GM18502 (cell line): ENCODE measurements around the gene SLC49A3.
"Not testable (repeated sequence)": the region's sequence is repeated elsewhere in the genome, so short reads cannot be mapped to it uniquely, and the experiment has no call there.

ENCODE experiments used
- ATAC-seq: cut with Tn5 transposase; IDR thresholded peaks from one replicate; pipeline ENCODE4 v1.9.1; 2021; ENCODE audit warnings: mild to moderate bottlenecking; ENCODE audit not compliant: unreplicated experiment, poor library complexity

Gene SLC49A3

GRCh38 chr4:722851-723360 is 34.0 kb upstream of the SLC49A3 start:
- ATAC-seq, result no peak

DNA sequence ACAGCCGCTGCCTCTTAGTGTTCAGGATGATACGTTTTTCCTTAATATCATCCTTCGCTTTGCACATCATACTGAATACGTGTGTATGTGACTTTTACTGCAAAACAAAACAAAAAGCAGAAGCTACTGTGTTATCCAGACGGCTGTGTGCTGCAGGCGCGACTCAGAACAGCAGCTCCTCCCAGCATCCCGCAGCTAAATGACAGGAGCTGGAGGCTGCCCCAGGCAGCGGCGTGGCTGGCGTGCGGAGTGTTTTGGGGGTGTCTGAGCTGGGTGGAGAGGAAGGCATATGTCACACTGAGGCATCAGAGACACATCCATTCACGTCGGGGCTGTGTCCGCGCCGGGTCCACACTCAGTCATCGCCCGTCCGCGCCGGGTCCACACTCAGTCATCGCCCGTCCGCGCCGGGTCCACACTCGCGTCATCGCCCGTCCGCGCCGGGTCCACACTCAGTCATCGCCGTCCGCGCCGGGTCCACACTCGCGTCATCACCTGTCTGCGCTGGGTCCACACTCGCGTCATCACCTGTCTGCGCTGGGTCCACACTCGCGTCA is 33.3 kb upstream of the SLC49A3 start:
- no peak for ATAC-seq

- no peak for ATAC-seq
Measured at GRCh38 chr4:721261-722168, 32.6 kb upstream of the SLC49A3 start.

DNA sequence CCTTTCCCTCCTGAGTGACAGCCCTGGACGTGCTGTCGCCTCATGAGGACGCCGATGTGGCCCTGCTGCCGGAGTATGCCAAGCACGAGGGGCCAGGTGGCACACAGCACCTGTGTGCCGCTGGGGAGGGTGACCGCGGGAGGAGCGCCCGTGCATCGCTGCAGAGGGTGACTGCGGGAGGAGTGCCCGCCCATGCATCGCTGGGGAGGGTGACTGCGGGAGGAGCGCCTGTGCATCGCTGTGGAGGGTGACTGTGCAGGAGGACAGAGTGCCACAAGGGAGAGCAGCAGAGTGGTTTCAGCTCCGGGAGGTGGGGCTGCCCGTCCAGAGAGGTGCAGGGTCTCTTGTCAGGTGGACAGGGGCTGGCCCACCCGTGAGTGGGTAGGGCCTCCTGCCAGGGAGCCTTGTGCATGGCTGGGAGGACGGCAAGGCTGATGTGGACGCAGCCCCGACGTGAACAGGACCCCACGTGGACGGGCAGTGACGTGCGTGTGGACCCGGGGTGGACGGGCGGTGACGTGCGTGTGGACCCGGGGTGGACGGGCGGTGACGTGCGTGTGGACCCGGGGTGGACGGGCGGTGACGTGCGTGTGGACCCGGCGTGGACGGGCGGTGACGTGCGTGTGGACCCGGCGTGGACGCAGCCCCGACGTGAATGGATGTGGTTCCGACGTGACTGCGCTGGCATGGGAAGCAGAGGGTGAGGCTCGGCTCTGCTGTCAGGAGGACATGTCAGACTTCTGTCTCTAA is 31.3 kb upstream of the SLC49A3 start:
- no peak for ATAC-seq

- no peak for ATAC-seq
Measured at GRCh38 chr4:718460-718859, 29.5 kb upstream of the SLC49A3 start.

- ATAC-seq, result no peak
Measured at GRCh38 chr4:717601-718320, 28.8 kb upstream of the SLC49A3 start.

DNA sequence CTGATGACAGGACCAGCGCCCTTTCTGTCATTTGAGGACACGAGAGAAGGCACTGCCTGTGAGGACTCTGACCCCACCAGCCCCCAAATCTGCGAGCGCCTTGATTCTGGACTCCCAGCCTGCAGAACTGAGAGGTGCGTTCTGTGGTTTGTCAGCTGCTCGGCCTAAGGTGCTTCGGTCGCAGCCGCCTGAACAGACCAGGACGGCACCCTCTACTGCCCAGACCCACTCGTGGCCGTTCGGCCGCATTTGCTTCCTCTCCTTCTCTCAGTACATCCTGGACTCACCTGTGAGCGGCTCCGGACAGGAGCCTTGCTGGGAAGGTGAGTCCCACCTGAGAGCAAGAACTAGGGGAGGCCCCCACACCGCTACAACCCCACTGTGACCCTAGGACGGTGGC is 25.1 kb upstream of the SLC49A3 start:
- no peak for ATAC-seq

DNA sequence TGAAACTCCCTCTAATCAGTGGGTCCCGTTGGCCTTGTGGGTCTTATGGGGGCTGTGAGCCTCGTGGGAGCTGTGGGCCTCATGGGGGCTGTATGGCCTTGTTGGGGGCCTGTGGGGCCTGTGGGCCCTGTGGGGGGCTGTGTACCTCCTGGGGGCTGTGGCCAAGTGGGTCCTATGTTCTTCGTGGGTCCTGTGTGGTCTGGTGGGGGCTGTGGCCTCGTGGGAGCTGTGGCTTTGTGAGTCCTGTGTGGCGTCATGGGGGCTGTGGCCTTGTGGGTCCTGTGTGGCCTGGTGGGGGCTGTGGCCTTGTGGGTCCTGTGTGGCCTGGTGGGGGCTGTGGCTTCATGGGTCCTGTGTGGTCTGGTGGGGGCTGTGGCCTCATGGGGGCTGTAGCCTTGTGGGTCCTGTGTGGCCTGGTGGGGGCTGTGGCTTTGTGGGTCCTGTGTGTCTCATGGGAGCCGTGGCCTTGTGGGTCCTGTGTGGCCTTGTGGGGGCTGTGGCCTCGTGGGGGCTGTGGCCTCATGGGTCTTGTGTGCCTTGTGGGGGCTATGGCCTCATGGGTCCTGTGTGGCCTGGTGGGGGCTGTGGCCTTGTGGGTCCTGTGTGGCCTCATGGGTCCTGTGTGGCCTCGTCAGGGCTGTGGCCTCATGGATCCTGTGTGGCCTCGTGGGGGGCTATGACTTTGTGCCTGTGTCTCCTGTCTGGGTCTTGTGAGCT is 24.1 kb upstream of the SLC49A3 start:
- no peak for ATAC-seq

DNA sequence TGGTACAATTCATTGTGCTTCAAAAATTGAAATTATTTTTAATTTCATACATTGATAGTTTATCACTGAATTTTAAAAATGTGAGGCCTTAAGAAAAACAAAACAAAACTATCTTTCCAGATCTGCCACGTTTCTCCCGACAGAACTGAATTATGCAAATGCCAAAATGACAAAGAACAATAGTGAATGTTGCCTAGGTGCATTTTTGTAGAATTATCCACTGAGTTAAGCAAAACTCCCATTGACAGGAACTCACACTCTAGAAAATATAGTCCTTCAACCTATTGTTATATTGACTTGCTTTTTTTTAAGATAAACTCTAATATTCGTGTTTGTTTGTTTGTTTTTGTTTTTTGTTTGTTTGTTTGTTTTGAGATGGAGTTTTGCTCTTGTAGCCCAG is 23.1 kb upstream of the SLC49A3 start:
- no peak for ATAC-seq

DNA sequence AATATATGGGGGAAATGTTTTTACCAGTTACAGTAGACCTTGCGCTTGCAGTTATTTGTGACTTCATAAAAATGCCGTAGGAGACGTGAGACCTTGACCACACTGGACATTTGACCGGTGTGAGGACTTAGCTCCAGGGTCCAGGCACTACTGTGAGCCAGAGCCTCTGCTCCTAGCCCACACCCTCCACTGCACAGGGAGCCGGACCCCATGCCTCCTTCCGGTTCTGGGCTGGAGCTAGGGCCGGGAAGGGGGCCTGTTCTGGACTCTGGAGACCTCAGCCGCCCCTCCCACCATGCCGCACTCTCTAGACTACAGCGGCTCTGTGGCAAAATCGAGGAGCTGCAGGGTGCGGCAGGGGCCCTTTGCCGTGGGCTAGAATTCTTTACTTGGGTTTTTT is 22.0 kb upstream of the SLC49A3 start:
- no peak for ATAC-seq

- ATAC-seq, result no peak
Measured at GRCh38 chr4:710116-710515, 21.2 kb upstream of the SLC49A3 start.

GRCh38 chr4:709348-709747 is 20.4 kb upstream of the SLC49A3 start:
- ATAC-seq, result no peak

DNA sequence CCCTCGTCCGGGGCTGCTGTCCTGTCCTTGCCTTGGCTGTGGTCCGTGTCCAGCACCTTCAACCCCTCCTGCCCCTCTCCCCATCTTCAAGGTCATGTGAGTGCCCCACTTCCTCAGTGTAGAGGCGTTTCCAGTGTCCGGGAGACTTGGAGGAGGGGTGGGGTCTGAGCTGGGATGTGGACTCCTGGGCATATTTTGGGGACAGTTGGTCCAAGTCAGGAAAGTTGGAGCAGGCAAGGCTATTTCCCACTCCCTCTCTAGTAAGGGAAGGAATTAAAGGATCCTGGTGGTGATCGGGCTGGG is 19.6 kb upstream of the SLC49A3 start:
- ATAC-seq, result no peak

DNA sequence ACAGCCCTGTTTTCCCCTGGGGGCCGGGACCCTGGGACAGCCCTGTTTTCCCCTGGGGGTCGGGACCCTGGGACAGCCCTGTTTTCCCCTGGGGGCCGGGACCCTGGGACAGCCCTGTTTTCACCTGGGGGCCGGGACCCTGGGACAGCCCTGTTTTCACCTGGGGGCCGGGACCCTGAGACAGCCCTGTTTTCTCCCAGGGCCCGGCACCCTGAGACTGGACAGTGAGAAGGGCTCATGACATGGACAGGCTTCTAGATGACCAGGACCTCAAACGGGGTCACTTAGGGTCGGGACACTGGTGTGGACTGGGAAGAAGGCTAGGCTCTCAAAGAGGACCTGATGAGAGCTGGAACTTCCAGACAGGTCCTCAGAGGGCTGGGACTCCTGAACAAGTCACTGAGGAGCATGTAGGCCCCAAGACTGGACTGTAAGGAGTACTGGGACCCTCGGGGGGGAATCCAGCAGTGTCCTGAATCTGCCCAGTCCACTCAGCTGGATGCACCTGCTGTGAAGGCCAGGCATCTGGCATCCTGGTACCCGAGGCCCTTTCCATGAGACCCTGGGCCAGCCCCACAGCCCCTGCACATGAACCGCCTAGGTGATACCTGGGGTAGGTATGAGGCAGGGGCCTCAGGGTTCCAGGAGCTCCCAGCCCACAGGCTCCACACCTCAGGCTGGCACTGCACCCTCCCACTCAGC is 19.1 kb upstream of the SLC49A3 start:
- ATAC-seq, result no peak

- no peak for ATAC-seq
Measured at GRCh38 chr4:706834-707598, 18.1 kb upstream of the SLC49A3 start.

DNA sequence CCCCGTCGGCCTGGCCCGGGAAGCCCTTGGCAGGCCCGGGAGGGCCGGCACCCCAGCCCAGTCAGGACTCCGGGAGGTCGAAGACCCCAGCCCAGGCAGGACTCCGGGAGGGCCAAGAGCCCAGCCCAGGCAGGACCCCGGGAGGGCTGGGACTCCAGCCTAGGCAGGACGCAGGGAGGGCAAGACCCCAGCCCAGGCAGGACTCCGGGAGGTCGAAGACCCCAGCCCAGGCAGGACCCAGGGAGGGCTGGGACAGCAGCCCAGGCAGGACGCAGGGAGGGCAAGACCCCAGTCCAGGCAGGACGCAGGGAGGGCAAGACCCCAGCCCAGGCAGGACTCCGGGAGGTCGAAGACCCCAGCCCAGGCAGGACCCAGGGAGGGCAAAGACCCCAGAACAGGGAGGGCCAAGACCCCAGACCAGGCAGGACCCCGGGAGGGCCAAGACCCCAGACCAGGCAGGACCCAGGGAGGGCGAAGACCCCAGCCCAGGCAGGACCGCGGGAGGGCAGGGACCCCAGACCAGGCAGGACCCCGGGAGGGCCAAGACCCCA is 17.2 kb upstream of the SLC49A3 start:
- not testable (repeated sequence) for ATAC-seq

DNA sequence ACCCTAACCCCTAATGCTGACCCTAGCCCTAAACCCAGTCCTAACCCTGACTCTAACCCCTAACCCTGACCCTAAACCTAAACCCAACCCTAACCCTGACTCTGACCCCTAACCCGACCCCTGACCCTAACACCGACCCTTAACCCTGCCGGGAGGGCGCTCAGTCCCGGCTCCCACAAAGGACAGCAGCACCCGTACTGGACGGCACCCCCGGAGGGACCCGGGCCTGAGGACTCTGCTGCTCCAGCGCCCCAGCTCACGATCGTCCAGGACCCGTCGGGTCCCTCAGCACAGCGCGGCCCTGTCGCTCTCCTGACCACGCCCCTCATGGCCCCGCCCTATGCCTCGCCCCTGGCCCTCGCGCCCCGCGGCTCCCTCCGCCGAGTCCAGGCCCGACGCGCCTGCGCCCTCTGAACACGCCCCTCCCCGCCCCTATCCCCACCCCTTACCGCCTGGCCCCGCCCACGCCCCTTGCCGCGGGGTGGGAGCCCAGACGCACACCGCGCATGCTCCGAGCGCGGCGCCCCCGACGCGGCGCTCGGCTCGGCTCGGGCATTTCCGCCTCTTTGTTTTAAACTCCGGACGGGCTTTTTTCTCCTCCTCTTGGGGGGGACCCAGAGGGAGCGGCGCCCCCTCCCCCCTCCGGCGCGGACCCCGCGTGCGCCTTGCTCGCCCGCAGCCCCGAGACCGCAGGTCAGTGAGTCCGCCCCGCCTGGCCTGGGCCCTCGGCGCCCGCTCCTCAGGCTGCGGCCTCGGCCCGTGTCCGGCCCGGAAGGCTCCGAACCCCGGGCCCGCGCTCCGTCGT is 16.5 kb upstream of the SLC49A3 start, which contains the start of gene PCGF3:
Gene PCGF3, plus strand, starts transcription at position 555 of the 805 bp plus-strand sequence. CDS start 27,849 bp downstream, outside the sequence.
- peak; percentile 92 for ATAC-seq

DNA sequence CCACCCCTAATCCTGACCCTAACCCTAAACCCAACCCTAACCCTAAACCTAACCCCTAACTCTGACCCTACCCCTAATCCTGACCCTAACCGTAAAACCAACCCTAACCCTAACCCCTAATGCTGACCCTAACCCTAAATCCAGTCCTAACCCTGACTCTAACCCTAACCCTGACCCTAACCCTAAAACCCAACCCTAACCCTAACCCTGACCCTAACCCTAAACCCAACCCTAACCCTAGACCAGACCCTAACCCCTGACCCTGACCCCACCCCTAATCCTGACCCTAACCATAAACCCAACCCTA is 16.0 kb upstream of the SLC49A3 start:
- no peak for ATAC-seq
